Karpas-422 (cell line): ENCODE results near the gene SGPL1. TPM values are rescaled to one million over a fixed set of nuclear protein-coding genes. Genes with fewer than 3 reads are reported as not detected.

Source experiments
- DNase-seq: peaks from one replicate; pipeline ENCODE4 v3.0.0-alpha.2; 2015
- H2AFZ ChIP-seq: fragments of 200-600 bp; sonication (generic); 2 replicates; pipeline ENCODE4 v1.6.1; 2014; ENCODE audit warnings: antibody characterized with exemption, low read length, mixed read lengths
- H3K27ac ChIP-seq: fragments of 200-600 bp; sonication (generic); 2 replicates; pipeline ENCODE4 v1.5.1; 2014; ENCODE audit warnings: mild to moderate bottlenecking, low read length, moderate library complexity
- H3K27me3 ChIP-seq: fragments of 200-600 bp; sonication (generic); 2 replicates; pipeline ENCODE4 v1.6.1; 2014; ENCODE audit warnings: low read length, mixed read lengths
- H3K36me3 ChIP-seq: fragments of 200-600 bp; sonication (generic); 2 replicates; pipeline ENCODE4 v1.6.1; 2014; ENCODE audit warnings: low read length, mixed read lengths; ENCODE audit not compliant: insufficient read depth
- H3K4me1 ChIP-seq: fragments of 200-600 bp; sonication (generic); 2 replicates; pipeline ENCODE4 v1.6.1; 2014; ENCODE audit warnings: mild to moderate bottlenecking, low read length, mixed read lengths
- H3K4me2 ChIP-seq: fragments of 200-600 bp; sonication (generic); 2 replicates; pipeline ENCODE4 v1.6.1; 2014; ENCODE audit warnings: low read length, low read depth, mild to moderate bottlenecking; ENCODE audit not compliant: poor library complexity, severe bottlenecking
- H3K4me3 ChIP-seq: fragments of 200-600 bp; sonication (generic); 2 replicates; pipeline ENCODE4 v1.5.1; 2014; ENCODE audit warnings: mild to moderate bottlenecking, antibody characterized with exemption, low read length, mixed read lengths
- H3K79me2 ChIP-seq: fragments of 200-600 bp; sonication (generic); 2 replicates; pipeline ENCODE4 v1.6.1; 2014; ENCODE audit warnings: mild to moderate bottlenecking, low read length, mixed read lengths
- H3K9ac ChIP-seq: fragments of 200-600 bp; sonication (generic); 2 replicates; pipeline ENCODE4 v1.6.0; 2014; ENCODE audit warnings: low read length
- H3K9me2 ChIP-seq: fragments of 200-600 bp; sonication (generic), shearing (Covaris generic); replicated peaks from 2 replicates; pipeline ENCODE4 v1.6.0; 2014; ENCODE audit warnings: mild to moderate bottlenecking, low read length, moderate library complexity; ENCODE audit not compliant: insufficient read depth
- H3K9me3 ChIP-seq: fragments of 300-700, 200-600 bp; sonication (generic); 2 replicates; pipeline ENCODE4 v1.6.1; 2014; ENCODE audit warnings: low read length, mixed read lengths
- H4K20me1 ChIP-seq: fragments of 200-600 bp; sonication (generic); 2 replicates; pipeline ENCODE4 v1.6.1; 2014; ENCODE audit warnings: mild to moderate bottlenecking, antibody characterized with exemption, low read length, low read depth; ENCODE audit not compliant: insufficient read depth
- total RNA-seq: library from RNA; depleted of rRNA; stranded (reverse); fragments of >200 nt; shearing (Covaris generic); gene quantifications from 2 replicates; pipeline ENCODE4 v1.2.3, GENCODE V29; 2014; ENCODE audit warnings: low replicate concordance

Gene SGPL1
- total RNA-seq, 1 experiment from 2014 or later, result 26.3 TPM

DNA sequence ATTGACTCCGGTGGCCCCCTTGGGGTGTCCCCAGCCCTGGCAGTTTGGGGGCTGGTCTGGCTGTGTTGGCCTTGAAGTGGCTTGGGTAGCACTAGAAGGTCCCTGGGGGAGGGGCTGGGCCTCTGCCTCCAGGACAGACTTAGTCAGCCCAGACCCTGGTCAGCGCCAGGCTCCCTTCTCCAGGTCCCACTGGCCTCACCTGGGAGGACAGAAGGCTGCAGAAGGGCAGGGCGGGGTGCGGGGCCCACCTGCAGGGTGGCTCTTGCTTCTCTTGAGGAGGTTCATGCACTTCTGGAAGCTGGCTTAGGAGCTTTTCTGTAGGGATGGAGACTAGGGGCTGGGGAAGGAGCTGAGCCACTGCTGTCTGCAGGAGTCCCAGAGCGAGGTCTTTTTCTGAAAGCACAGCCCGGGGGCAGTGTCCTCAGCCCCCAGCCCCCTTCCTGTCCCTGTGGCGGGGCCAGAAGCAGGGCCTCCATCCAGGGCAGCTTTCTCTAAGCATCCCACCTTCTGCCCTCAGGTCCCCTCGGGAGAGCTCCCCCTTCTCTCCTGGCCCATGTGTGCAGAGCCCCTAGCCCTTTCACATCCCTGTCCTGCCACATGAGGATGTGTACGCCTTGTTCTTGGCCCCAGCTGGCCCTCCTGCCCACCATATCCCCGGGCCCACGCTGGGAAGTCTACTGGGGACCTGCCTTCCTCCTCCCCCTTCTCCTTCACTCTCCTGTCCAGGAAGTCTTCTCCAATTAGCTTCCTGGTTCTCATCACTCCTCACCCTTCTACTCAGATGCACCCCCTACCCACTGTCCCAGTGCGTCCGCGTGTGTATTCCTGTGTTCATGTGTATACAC lies 41.6 kb upstream of the SGPL1 start:
- no peak overlapping the region for H3K9ac ChIP-seq
- no peak for DNase-seq
- H3K4me3 ChIP-seq, result no peak overlapping the region

GRCh38 chr10:70774810-70775678 lies 40.7 kb upstream of the SGPL1 start:
- no peak for DNase-seq
- no peak overlapping the region for H3K27ac ChIP-seq
- no peaks in the 10 kb centered on the region for H3K36me3 ChIP-seq
- H3K4me2 ChIP-seq, result no peak overlapping the region
- no peaks in the 10 kb centered on the region for H3K4me1 ChIP-seq
- H3K9me2 ChIP-seq, result no peaks in the 10 kb centered on the region
- H3K4me3 ChIP-seq, result no peak overlapping the region
- H3K9ac ChIP-seq, result no peak overlapping the region
- H3K9me3 ChIP-seq, result no peaks in the 10 kb centered on the region
- no peak overlapping the region for H2AFZ ChIP-seq
- no peaks in the 10 kb centered on the region for H3K27me3 ChIP-seq
- no peaks in the 10 kb centered on the region for H4K20me1 ChIP-seq
- no peaks in the 10 kb centered on the region for H3K79me2 ChIP-seq

More for the DNA sequence above, 41.6 kb upstream of the SGPL1 start:
- no peak overlapping the region for H3K4me2 ChIP-seq
- H3K27me3 ChIP-seq, result no peaks in the 10 kb centered on the region
- no peak overlapping the region for H2AFZ ChIP-seq
- no peaks in the 10 kb centered on the region for H4K20me1 ChIP-seq
- no peaks in the 10 kb centered on the region for H3K4me1 ChIP-seq
- H3K79me2 ChIP-seq, result no peaks in the 10 kb centered on the region
- H3K27ac ChIP-seq, result no peak overlapping the region
- no peaks in the 10 kb centered on the region for H3K9me2 ChIP-seq
- no peaks in the 10 kb centered on the region for H3K36me3 ChIP-seq
- no peaks in the 10 kb centered on the region for H3K9me3 ChIP-seq

DNA sequence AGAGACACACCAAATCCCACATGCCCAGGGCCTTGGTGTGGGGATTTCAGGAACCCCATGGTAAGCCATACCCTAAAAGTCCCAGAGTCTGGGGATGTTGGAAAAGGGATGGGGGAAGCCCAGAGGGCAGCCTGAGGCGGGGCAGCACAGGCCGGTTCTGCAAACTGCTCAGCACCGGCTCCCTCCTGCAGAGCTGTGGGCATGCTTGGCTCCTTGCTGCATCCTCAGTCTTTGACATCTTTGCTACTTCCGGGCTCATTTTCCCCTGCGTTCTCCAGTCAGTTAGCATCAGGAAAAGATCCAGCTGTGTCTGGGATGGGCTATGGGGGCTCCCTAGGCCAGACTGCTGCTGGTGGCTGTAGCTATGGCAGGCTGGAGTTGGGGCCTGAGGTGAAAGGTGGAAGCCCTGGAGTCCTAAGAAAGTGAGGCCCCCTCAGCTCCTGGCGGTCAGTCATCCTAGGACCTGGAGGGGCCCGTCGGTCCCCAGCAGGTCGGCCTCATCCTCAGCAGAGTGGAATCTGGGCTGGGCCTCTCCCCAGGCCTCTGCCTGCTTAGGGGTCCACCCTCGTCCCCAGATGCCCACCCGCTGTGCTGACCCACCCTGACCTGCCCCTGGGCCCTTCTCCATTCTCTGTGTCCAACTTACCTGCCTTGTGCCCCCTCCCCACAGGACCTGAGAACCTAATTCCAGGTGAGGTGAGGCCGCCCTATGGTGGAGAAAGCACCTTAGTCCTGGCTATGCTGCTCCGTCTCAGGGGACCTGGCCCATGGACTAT lies 39.9 kb upstream of the SGPL1 start:
- H3K36me3 ChIP-seq, result no peaks in the 10 kb centered on the region
- no peak overlapping the region for H3K4me2 ChIP-seq
- H3K9ac ChIP-seq, result no peak overlapping the region
- no peaks in the 10 kb centered on the region for H3K27me3 ChIP-seq
- no peaks in the 10 kb centered on the region for H3K79me2 ChIP-seq
- no peaks in the 10 kb centered on the region for H4K20me1 ChIP-seq
- no peak overlapping the region for H3K4me3 ChIP-seq
- no peaks in the 10 kb centered on the region for H3K4me1 ChIP-seq
- no peak overlapping the region for H3K27ac ChIP-seq
- no peaks in the 10 kb centered on the region for H3K9me2 ChIP-seq
- no peaks in the 10 kb centered on the region for H3K9me3 ChIP-seq
- no peak for DNase-seq
- H2AFZ ChIP-seq, result no peak overlapping the region

DNA sequence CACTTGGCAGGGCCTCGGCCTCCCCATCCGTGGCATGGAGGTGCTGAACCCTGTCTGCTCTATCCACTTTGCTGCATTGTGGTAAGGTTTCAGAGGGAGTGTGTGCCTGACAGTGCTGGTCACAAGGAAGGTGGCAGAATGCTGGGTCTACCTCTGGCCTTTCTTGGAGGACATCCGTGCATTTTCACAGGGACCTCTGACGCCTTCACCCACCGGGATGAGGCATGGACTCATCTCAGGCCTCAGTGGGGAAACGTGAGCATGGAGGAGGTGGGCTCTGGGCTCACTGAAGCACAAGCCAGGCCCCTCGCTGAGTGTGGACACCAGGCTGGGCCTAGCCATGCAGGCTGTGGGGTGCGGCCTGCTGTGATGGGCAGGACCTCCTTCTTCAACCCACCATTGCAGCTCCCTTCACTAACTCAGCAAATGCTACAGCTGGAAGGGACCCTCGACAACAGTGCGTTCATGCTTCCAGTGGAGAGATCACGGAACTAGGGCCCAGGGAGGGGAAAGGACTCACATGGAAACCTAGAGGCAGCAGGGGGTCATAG lies 39.2 kb upstream of the SGPL1 start:
- H3K4me2 ChIP-seq, result no peak overlapping the region
- no peaks in the 10 kb centered on the region for H4K20me1 ChIP-seq
- H3K27me3 ChIP-seq, result no peaks in the 10 kb centered on the region
- no peak overlapping the region for H3K9ac ChIP-seq
- H3K4me3 ChIP-seq, result no peak overlapping the region
- no peaks in the 10 kb centered on the region for H3K4me1 ChIP-seq
- H3K9me3 ChIP-seq, result no peaks in the 10 kb centered on the region
- H3K79me2 ChIP-seq, result no peaks in the 10 kb centered on the region
- DNase-seq, result no peak
- H3K36me3 ChIP-seq, result no peaks in the 10 kb centered on the region
- H3K9me2 ChIP-seq, result no peaks in the 10 kb centered on the region
- H2AFZ ChIP-seq, result no peak overlapping the region
- H3K27ac ChIP-seq, result no peak overlapping the region

GRCh38 chr10:70777063-70777875 lies 38.5 kb upstream of the SGPL1 start:
- H3K79me2 ChIP-seq, result no peaks in the 10 kb centered on the region
- no peaks in the 10 kb centered on the region for H4K20me1 ChIP-seq
- H3K36me3 ChIP-seq, result no peaks in the 10 kb centered on the region
- no peaks in the 10 kb centered on the region for H3K9me3 ChIP-seq
- H3K27ac ChIP-seq, result no peak overlapping the region
- no peaks in the 10 kb centered on the region for H3K9me2 ChIP-seq
- DNase-seq, result no peak
- no peak overlapping the region for H2AFZ ChIP-seq
- H3K27me3 ChIP-seq, result no peaks in the 10 kb centered on the region
- H3K4me1 ChIP-seq, result no peaks in the 10 kb centered on the region
- H3K4me2 ChIP-seq, result no peak overlapping the region
- H3K9ac ChIP-seq, result no peak overlapping the region
- no peak overlapping the region for H3K4me3 ChIP-seq

GRCh38 chr10:70778267-70778924 lies 37.4 kb upstream of the SGPL1 start:
- no peaks in the 10 kb centered on the region for H3K9me3 ChIP-seq
- no peak overlapping the region for H3K4me2 ChIP-seq
- no peaks in the 10 kb centered on the region for H3K36me3 ChIP-seq
- DNase-seq, result no peak
- H3K4me3 ChIP-seq, result no peak overlapping the region
- no peak overlapping the region for H3K27ac ChIP-seq
- H3K4me1 ChIP-seq, result no peaks in the 10 kb centered on the region
- no peak overlapping the region for H2AFZ ChIP-seq
- H4K20me1 ChIP-seq, result no peaks in the 10 kb centered on the region
- H3K27me3 ChIP-seq, result no peaks in the 10 kb centered on the region
- no peaks in the 10 kb centered on the region for H3K9me2 ChIP-seq
- H3K79me2 ChIP-seq, result no peaks in the 10 kb centered on the region
- H3K9ac ChIP-seq, result no peak overlapping the region

DNA sequence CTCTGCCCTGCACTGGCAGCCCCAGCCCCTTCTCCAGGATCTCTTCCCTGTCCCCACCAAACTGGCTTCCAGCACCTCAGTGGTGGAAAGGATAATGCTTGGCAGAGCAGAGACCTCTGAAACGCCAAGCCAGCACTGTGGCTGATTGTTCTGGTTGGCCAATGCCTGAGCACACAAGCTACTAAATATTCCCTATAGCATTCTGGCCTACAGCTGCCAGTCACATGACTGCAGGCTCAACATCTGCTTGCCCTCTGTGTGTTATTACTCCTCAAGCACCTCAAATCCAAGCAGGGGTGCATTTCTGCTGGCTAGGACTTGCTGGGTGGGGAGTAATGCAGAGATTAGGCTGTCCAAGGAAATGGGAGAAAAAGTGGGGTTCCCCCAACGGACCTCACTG lies 36.7 kb upstream of the SGPL1 start:
- no peaks in the 10 kb centered on the region for H3K9me3 ChIP-seq
- no peaks in the 10 kb centered on the region for H3K79me2 ChIP-seq
- H2AFZ ChIP-seq, result no peak overlapping the region
- H4K20me1 ChIP-seq, result no peaks in the 10 kb centered on the region
- H3K4me1 ChIP-seq, result no peaks in the 10 kb centered on the region
- H3K4me3 ChIP-seq, result no peak overlapping the region
- no peak for DNase-seq
- no peak overlapping the region for H3K9ac ChIP-seq
- no peak overlapping the region for H3K4me2 ChIP-seq
- no peaks in the 10 kb centered on the region for H3K36me3 ChIP-seq
- no peaks in the 10 kb centered on the region for H3K9me2 ChIP-seq
- no peaks in the 10 kb centered on the region for H3K27me3 ChIP-seq
- no peak overlapping the region for H3K27ac ChIP-seq
